GM18526 (cell line): ENCODE measurements around the gene AHDC1.

Experiments used
- POLR2A ChIP-seq: IDR thresholded peaks from 3 replicates; pipeline ENCODE4 v1.6.1; 2011; ENCODE audit not compliant: insufficient read length; ENCODE audit errors: extremely low read depth

The AHDC1 gene

DNA sequence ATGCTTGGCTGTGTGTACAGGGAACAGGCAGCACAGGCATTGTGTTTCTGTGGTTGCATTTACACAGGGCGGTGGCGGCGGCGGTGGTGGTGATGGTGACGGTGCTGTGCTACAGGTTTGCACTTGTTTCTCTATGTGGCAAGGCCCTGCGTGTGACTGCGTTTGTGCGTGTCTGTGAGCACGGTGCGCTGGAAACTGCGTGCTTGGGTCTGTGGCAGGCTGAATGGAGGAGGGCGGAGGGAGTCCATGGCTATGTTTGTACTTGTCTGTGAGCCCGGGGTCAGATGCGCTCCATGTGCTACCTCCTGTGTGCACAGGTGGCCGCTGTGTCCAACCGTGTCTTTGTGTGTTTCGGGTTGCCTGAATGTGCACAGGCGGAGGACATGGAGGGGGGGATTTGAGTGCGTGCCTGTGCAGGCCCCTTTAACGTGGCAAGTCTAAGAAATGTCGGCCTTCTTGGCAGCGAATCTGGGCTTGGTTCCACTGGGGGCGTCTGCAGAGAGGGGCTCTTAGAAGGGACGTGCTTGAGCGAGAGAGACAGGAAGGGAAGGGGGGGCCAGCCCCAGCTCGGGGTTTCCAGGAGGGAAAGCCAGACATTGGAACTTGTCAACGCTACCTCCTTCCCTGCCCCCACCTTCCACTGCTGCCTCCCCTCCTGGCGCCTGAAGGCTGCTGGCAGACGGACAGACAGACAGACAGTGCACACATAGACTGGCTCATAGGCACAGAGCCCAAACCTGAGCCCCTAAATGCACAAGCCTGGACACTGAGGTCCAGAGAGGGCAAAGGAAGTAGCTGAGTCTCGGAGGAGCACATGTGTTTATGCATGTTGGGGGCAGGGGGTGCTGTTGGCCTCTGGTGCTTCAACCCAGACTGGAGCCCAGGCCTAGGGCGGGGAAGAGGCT is 81.3 kb downstream of the AHDC1 start:
- no peak for TF ChIP-seq POLR2A

DNA sequence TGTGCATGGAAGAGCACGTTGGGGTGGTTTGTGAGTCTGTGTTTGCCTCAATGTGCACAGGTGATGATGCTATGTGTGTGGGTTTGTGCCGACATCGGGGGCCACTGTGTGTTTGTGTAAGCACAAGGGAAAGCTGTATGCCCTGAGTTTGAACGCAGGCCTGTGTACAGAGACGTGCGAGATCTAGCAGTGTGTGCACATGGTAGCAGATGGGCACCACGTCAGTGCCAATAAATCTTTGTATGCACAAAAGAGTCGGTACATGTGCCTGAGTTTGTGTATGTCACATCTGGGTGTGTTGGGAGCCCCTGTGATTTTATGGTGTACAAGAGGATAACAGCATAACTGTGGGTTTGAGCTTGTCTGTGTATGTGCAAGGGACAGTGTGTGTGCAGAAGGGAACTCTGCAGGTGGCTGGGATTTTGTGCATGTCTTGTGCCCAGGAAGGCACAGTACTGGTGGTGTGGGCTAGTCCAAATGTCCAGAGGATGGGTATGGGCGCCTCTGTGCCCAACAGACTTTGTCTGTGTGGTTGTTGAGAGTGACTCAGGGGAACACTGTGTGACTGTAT is 82.0 kb downstream of the AHDC1 start:
- TF ChIP-seq POLR2A = no peak

DNA sequence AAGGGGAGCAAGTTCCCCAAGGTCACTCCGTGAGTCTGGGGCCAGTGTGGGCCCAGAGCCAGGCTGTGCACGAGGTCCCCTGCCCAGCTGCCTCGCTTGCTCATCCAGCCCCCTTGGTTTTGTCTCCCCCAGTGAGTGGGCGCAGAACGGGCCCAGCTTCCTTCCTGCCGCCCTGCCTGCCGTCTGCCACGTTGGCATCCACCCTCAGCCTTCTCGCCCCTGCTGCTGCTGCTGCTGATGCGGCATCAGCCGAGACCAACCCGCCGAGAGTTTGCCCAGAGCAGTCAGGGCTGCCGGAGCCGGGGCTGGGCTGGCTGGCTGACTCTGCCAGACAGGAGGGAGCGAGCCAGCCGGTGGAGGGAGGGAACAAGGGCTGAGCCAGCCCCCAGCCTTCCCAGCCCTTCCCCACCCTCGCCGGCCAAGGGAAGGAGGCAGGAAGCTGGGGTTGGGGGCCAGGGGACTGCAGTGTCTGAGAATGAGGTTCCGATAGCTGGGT is 82.6 kb downstream of the AHDC1 start:
- no peak for TF ChIP-seq POLR2A

DNA sequence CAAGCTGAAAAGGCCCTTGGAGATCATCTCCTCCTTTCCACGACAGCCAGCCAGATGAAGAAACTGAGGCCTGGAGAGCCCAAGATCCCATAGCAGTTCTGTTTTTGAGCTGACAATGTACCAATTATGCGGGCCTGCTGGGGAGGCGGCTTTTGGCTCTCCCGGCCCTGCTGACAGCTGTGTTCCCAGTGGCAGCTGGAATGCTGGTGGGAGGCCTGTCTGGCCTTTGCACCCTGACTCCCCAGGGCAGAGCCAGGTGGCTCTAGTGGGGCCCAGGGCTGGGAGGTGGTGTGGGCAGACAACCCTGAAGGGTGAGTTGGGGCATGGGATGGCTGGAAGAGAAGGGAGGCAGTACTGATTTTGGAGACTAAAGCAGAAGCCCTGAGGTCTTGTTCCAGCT is 83.3 kb downstream of the AHDC1 start:
- no peak for TF ChIP-seq POLR2A

DNA sequence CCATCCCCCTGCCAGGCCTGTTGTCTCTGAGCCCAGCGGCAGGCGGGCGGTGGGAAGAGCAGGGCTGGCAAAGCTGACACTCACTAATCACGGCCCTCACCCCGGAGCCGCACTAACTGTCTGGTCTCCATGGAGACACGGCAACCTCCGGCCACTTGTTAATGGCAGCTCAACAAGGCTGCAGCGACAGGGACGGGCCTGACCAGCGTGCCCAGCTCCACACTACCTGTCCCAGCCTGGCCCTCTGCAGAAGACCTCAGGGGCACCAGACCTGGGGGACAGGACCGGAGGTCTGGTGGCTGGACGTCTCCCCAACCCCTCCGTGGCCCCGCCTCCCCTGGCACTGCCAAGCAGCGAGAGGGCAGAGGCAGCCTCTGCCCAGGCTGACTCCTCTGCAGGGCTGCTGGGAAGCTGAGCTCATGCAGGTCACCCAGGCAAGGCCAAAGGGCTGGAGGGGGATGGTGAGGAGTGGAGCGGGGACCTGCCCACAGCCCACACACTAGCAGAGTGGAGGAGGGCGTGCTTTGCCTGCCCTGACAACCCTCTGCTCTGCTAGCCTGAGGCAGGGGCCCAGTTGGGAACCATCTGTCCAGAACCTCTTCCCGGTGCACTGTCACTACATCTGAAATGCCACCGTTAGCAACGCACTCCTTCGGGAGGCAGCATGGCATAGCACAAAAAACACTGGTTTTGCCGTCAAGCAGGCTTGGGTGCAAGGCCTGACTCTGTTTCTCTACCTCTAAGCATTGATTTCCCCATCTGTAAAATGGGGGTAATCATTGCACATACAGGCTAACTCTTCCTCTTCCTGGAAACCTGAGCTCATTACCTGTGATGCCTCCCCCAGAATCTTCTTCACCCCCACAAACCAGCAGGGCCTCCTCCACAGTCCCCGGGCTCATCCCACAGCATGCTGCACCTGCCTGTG is 84.3 kb downstream of the AHDC1 start:
- no peak for TF ChIP-seq POLR2A

DNA sequence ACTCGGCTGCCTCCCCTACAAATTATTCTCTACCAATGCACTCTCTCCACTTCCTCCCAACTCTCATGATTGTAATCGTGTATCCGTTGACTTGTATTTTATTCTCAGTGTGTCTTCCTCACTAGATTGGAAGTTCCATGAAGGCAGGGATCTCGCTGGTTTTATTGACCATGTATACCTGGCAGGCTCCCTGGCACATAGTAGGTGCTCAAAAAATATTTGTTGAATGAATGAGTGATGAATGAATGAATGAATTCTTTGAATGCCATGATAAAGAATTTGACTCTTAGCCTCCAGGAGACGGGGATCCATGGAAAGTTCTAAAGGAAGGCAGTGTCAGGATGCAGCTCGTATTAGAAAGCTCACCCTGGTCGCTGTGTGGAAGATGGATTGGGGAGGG is 85.1 kb downstream of the AHDC1 start:
- TF ChIP-seq POLR2A = no peak

DNA sequence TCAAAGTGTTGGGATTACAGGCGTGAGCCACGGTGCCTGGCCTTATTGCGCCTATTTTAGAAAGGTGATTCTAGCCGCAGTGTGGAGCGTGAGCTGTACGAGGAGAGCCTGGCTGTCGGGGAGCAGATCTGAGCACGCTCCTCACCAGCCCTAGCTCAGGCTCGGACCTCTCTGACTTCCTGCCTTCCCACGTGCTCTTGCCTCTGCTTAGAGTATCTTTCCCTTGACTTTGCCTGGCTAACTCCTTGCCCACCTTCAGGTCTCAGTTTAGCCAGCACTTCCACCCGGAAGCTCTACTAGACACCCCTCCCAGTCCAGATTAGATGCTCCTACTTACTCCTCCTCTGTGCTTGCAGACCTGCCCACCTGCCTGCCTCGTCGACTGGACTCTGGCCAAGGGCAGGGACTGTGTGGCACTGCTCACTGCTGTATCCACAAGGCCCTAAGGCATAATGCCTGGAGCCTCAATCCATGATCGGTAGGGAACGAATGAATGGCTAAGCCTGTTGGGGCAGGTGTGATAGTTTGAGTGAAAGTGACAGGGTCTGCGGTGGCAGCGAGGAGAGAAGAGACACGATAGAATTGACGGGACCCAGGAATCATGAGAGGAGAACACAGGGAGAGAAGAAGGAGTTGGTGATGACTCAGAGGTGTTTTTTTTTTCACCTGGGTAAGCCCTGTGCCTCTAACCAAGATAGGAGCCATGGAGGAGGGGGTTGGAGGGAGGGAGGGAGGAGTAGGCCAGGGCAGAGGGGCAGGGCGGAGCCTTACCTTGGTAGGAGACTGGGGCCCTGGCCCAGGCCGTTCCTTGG is 85.8 kb downstream of the AHDC1 start:
- TF ChIP-seq POLR2A = no peak

DNA sequence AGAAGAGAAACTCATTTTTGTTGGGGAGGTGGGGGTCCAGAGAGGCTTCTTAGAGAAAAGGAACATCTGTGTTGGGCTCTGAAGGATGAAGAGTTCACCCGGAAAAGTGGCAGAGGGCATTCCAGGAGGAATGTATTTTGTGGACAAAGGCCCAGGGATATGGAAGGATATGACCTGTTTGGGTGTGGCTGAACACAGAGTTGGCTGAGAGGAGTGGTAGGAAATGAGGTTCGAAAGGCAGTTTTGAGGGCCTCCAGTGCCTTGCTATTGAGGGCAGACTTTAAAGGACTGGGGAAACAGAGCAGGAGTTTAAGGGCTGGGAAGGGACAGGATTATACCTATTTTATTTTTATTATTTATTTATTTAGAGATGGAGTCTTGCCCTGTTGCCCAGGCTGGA is 86.6 kb downstream of the AHDC1 start:
- no peak for TF ChIP-seq POLR2A

DNA sequence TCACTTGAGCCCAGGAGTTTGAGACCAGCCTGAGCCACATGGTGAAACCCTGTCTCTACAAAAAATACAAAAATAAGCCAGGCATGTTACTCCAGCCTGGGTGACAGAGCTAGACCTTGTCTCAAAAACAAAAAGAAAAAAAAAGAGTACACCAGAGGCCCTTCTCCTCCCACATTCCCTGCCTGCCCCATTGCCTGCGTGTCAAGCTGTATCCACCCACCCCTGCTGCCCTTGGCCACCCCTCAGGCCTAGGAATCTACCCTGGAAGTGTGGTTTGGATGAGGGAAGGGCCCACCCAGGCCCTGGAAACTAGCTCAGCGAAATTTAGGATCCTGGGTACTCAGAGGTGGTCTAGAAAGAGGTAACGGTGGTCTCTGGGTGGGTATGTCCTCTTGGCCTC is 88.3 kb downstream of the AHDC1 start:
- TF ChIP-seq POLR2A = no peak

DNA sequence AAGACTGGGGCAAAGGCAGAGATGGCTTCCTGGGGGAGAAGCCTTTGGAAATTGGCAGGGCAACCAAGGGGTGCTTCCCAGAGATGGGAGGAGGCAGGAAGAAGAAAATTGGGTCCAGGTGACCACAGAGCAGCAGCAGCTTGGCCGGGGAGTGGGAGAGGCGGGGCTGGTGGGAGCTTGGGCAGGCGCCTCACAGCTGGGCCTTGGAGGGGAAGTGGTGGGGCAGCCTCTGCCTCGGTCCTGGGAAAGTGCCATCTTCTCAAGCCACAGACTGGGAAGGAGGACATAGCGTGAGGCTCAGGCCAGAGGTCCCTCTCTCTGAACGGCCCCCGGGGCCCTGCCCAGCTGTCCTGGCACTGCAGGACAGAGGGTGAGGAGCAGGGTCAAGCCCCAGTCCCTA is 90.0 kb downstream of the AHDC1 start:
- TF ChIP-seq POLR2A = no peak

DNA sequence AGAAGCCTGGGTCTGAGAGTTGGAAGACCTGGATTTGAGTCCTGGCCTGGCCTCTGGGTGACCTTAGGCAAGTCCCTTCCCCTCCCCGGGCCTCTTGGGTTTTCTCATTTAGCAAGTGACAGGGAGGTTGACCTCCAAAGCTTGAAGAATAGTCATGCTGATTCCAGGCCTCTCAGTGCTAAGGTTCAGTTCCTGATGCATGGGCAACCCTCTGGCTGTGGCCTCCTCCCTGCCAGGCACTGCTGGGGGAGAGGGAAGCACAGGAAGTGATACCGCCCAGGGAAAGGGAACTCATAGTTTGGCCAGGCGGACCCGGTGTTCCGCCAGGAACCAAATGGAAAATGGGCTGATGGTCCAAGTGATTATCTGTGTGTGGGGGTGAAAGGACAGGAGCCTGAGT is 90.4 kb downstream of the AHDC1 start:
- TF ChIP-seq POLR2A = no peak

DNA sequence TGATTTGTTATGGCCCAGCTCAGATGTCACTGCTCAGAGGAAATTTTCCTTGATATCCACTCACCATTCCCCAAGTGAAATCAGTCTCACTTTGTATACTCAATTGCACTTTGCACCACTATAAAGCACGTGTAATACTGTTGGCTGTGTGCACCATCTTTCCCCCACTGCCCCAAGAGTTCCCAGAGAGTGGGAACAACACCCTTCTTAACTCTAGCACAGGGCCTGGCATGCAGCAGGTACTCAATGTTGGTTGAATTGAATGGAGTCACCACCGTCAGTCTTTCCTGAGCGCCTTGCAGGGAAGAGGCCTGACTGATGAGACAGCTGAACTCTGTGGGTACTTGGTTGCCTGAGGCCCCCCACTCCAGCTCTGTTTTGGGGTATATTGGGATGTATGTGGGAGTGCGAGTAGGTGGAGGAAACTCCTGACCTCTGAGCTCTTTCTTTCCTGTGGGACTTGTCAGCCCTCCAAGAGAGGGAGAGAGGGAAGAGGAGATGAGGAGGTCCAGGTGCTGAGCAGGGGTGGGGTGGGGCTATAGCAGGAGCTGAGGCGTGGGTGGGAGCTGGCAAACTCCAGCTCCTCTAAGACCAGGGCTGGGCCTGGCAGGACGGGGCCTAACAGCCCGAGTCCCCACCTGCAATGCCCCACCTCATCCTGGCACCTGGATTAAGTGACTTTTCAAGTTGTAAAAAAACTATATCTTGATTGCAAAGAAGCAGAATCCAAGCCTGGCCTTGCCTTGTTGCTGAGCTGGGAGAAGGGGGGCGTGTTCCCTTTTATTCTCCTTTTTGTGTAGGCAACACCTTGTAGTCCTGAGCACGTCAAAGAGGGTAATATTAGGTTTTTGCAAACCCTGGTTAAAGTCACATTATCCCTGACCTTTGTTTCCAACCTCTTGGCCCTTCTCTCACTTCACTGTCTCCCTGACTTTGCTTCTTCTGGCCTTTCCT is 94.5 kb downstream of the AHDC1 start:
- TF ChIP-seq POLR2A = no peak

DNA sequence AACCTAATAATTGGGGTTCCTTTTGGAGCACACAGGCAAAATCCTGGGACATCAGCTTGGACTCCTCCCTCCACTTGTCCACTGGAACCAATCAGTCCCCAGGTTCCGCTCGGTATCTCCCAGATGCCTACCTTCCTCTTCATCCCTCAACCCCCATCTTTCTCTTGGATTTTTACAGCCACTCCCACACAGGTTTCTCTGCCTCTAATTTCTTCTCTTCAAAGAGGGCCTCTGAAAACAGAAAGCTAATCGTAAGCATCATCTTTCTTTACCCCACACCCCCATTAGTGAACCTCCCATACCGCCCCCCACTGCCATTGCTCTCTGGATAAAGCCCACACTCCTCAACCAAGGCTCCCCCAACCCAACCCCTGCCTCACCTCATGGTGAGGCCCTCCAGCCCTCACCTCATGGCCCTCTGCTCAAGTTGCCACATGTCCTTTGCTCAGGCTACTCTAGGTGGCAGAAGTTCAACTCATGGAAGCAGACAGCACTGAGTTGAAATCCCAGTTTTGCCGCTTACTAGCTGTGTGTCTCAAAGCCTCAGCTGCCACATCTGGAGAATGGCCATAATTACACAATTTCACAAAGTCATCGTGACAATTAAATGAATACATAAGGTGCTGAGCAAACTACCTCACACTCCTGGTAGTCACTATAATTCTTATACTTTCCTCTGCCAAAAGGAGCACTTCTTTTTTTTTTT is 95.8 kb downstream of the AHDC1 start:
- no peak for TF ChIP-seq POLR2A
